ENCODE data around the gene TCEAL6.
A peak's percentile ranks its signal among the peaks of the same experiment; 100 is the strongest.
"Not testable (repeated sequence)": the region's sequence is repeated elsewhere in the genome, so short reads cannot be mapped to it uniquely, and the experiment has no call there.

Gene TCEAL6

DNA sequence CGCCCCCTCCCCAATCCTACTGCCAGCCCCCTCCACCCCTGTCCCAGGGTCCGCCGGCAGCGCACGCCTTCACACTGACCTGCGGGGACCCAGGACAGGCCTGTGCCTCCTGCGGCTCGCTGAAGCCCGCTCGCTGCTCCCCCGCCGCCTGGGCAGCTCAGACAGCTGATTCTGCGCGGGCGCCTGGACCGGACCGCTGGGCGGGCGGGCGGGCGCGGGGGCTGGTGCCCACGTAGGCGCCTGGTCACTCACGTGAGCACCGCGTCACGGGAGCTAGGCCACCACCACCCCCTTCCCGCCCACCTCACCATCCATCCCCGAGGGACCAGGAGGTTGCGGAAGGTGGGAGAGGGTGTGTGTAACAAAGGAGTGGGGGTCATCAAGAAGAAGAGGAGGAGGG is at the start of gene TCEAL6:
TCEAL6 (minus strand) TSS at position 208 of the 400 bp plus-strand sequence.
- DNase-seq (ENCODE audit: low spot score); in situ Hi-C loops (cut with MboI; ENCODE audit: low sequenced_read_pairs, unreplicated experiment): not testable (repeated sequence)

- in situ Hi-C loops (cut with MboI; ENCODE audit: low sequenced_read_pairs, unreplicated experiment), result no loop called here
- no peak for DNase-seq (ENCODE audit: low spot score)
- no peak for TF ChIP-seq CTCF (IDR thresholded peaks at IDR 0.05; ENCODE audit: borderline replicate concordance, control extremely low read depth, extremely low read depth, insufficient read depth, missing control alignments)
Measured at GRCh38 chrX:102185967-102186720, 43.9 kb upstream of the TCEAL6 start.

DNA sequence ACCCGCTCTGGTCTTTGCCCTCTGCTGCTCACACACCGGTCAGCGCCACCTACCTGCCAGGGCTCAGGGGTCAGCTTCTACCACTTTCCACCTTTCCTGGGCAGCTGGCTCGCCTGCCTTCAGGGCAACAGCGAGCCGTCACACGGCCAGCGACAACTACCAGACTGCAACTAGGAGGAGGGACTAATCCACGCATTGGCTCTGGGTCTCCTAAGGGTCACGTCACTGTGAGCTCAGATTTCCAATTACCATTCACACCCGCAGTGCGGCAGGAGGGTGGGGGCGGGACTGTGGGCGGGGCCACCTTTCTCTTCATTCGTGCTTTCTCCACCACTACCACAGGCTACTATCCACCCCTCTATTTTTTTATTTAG is 13.5 kb upstream of the TCEAL6 start, which contains the start of gene BEX5:
BEX5 (minus strand) TSS at position 172 of the 374 bp plus-strand sequence. CDS start 1,712 bp downstream, outside the sequence.
- in situ Hi-C loops (cut with MboI; ENCODE audit: low sequenced_read_pairs, unreplicated experiment), result no loop called here
- no peak for TF ChIP-seq CTCF (IDR thresholded peaks at IDR 0.05; ENCODE audit: borderline replicate concordance, control extremely low read depth, extremely low read depth, insufficient read depth, missing control alignments)
- peak; percentile 50 for DNase-seq (ENCODE audit: low spot score)

GRCh38 chrX:102154900-102155805 is 12.9 kb upstream of the TCEAL6 start:
- DNase-seq (ENCODE audit: low spot score), result no peak
- in situ Hi-C loops (cut with MboI; ENCODE audit: low sequenced_read_pairs, unreplicated experiment), result no loop called here
- no peak for TF ChIP-seq CTCF (IDR thresholded peaks at IDR 0.05; ENCODE audit: borderline replicate concordance, control extremely low read depth, extremely low read depth, insufficient read depth, missing control alignments)

- DNase-seq (ENCODE audit: low spot score), result no peak
- in situ Hi-C loops (cut with MboI; ENCODE audit: low sequenced_read_pairs, unreplicated experiment), result no loop called here
Measured at GRCh38 chrX:102154218-102154860, 12.1 kb upstream of the TCEAL6 start.

GRCh38 chrX:102141631-102142030 is 650 bp downstream of the TCEAL6 start:
- DNase-seq (ENCODE audit: low spot score); in situ Hi-C loops (cut with MboI; ENCODE audit: low sequenced_read_pairs, unreplicated experiment): not testable (repeated sequence)

More at GRCh38 chrX:102154218-102154860, 12.1 kb upstream of the TCEAL6 start:
- no peak for TF ChIP-seq CTCF (IDR thresholded peaks at IDR 0.05; ENCODE audit: borderline replicate concordance, control extremely low read depth, extremely low read depth, insufficient read depth, missing control alignments)

- in situ Hi-C loops (cut with MboI; ENCODE audit: low sequenced_read_pairs, unreplicated experiment); DNase-seq (ENCODE audit: low spot score): not testable (repeated sequence)
Measured at GRCh38 chrX:102140876-102141275, 1.4 kb downstream of the TCEAL6 start.

DNA sequence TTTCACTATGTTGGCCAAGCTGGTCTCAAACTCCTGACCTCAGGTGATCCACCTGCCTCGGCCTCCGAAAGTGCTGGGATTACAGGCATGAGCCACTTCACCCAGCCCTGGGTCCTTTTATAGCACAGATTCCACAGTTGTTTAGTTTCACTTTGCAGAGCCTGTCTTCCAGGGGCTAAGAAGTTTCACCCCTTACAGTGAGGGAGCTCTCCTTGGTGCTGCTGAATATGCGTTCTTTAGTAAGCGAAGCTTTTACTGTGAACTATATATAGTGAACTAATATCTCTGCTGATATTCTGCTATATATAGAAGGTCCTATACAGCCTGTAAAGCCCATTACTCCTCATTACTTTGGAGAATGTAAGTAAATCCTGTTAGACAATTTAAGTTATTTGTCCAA is 4.2 kb downstream of the TCEAL6 start:
- TF ChIP-seq CTCF (IDR thresholded peaks at IDR 0.05; ENCODE audit: borderline replicate concordance, control extremely low read depth, extremely low read depth, insufficient read depth, missing control alignments), result no peak
- no peak for DNase-seq (ENCODE audit: low spot score)
- in situ Hi-C loops (cut with MboI; ENCODE audit: low sequenced_read_pairs, unreplicated experiment), result no loop called here

All from GM13976 (cell line).